HepG2 (cell line): ENCODE measurements around the gene CBX2. TPM values are rescaled to one million over a fixed set of nuclear protein-coding genes. Genes with fewer than 3 reads are reported as not detected.

Source experiments
- ATAC-seq: fragments of 200-7000 bp; cut with Tn5 transposase; 3 replicates; pipeline ENCODE4 v1.9.1; 2020; ENCODE audit warnings: mild to moderate bottlenecking, moderate library complexity
- BruUV-seq: library from RNA; stranded (reverse); fragments of 400-500 nt; replicated peaks from 2 replicates; lab custom pipeline; 2021; lab: Mats Ljungman, UMichigan
- CTCF ChIA-PET: fragments of 300-600 bp; formaldehyde crosslinking; extraction: SDS; loops from one replicate; lab custom pipeline; 2021; ENCODE audit warnings: low total read pairs, inconsistent platforms, low intra/inter-chr PET ratio; lab: Yijun Ruan, JAX
- POLR2A ChIA-PET: fragments of 350-600 bp; sonication (Branson Sonifier 250); formaldehyde crosslinking; loops from one replicate; lab custom pipeline; 2020; ENCODE audit warnings: antibody characterized with exemption, inconsistent platforms; lab: Yijun Ruan, JAX
- DNase-seq: peaks from one replicate; pipeline ENCODE4 v3.0.0-alpha.2; 2015; ENCODE audit warnings: low spot score
- FAIRE-seq: peaks from 3 replicates; lab custom pipeline; 2011; peaks lifted over from hg19 to GRCh38; lab: Jason Lieb, UNC
- H2AFZ ChIP-seq: one replicate; pipeline ENCODE4 v1.6.1; 2011; ENCODE audit warnings: low read length, inconsistent platforms
- H3K27ac ChIP-seq: fragments of 300-600 bp; 3 replicates; pipeline ENCODE4 v1.8.0; 2011; ENCODE audit warnings: mixed run types, mild to moderate bottlenecking, mixed read lengths, low read length, inconsistent platforms; ENCODE audit not compliant: insufficient read depth; ENCODE audit errors: extremely low read length
- H3K27me3 ChIP-seq, 2 experiments: fragments of 200-600 bp in 1 of 2; 2 replicates in 1 of 2; 3 replicates in 1 of 2; pipeline versions ENCODE4 v1.6.0 to v1.8.0; 2011; ENCODE audit warnings: low read length in 2 of 2, mild to moderate bottlenecking in 2 of 2, moderate library complexity in 2 of 2, inconsistent platforms in 1 of 2; ENCODE audit not compliant: insufficient read depth in 2 of 2, control insufficient read depth in 1 of 2
- H3K36me3 ChIP-seq, 2 experiments: fragments of 200-600 bp in 1 of 2; replicated peaks in 1 of 2; 2 replicates in 1 of 2; 3 replicates in 1 of 2; pipeline versions ENCODE4 v1.5.1 to v1.8.0; 2011; ENCODE audit warnings: low read length in 2 of 2, inconsistent platforms in 1 of 2; ENCODE audit not compliant: insufficient read depth in 2 of 2, control insufficient read depth in 1 of 2
- H3K4me1 ChIP-seq: 2 replicates; pipeline ENCODE4 v1.5.1; 2012; ENCODE audit warnings: low read length, inconsistent platforms; ENCODE audit not compliant: insufficient read depth
- H3K4me2 ChIP-seq: 2 replicates; pipeline ENCODE4 v1.6.0; 2011; ENCODE audit warnings: low read depth, low read length, inconsistent platforms
- H3K4me3 ChIP-seq, 3 experiments: fragments of 200-600 bp in 1 of 3; sonication (generic), shearing (Covaris generic) in 1 of 3; replicated peaks in 1 of 3; 2 replicates each; pipeline ENCODE4 v1.5.1; 2011 to 2016; ENCODE audit warnings: low read length in 3 of 3, inconsistent platforms in 2 of 3, low read depth in 2 of 3, mild to moderate bottlenecking in 2 of 3, control low read depth in 1 of 3, mixed read lengths in 1 of 3; ENCODE audit not compliant: insufficient read depth in 1 of 3
- H3K79me2 ChIP-seq: one replicate; pipeline ENCODE4 v1.6.1; 2011; ENCODE audit warnings: low read length, inconsistent platforms; ENCODE audit not compliant: insufficient read depth
- H3K9ac ChIP-seq: 2 replicates; pipeline ENCODE4 v1.6.0; 2011; ENCODE audit warnings: mild to moderate bottlenecking, low read depth, low read length, inconsistent platforms; ENCODE audit not compliant: insufficient read depth
- H3K9me3 ChIP-seq: 2 replicates; pipeline ENCODE4 v1.5.1; 2012; ENCODE audit warnings: mild to moderate bottlenecking, low read length
- H4K20me1 ChIP-seq: 2 replicates; pipeline ENCODE4 v1.6.0; 2011; ENCODE audit warnings: inconsistent platforms, mild to moderate bottlenecking, low read length, moderate library complexity; ENCODE audit not compliant: insufficient read depth
- ARNT ChIP-seq: fragments of 450-650 bp; IDR thresholded peaks from 2 replicates; pipeline ENCODE4 v1.6.1; 2017
- HDAC1 ChIP-seq: sonication (generic); formaldehyde crosslinking; IDR thresholded peaks from 2 replicates; pipeline ENCODE4 v1.5.1; 2020; ENCODE audit warnings: mild to moderate bottlenecking, missing genetic modification reagents
- HDAC2 ChIP-seq: sonication (generic); formaldehyde crosslinking; IDR thresholded peaks from 2 replicates; pipeline ENCODE4 v1.4.0; 2020; ENCODE audit warnings: missing genetic modification reagents
- MAX ChIP-seq: IDR thresholded peaks from 2 replicates; pipeline ENCODE4 v1.6.1; 2012; ENCODE audit warnings: inconsistent platforms
- NFYC ChIP-seq: IDR thresholded peaks from 2 replicates; pipeline ENCODE4 v1.6.1; 2016; ENCODE audit warnings: missing genetic modification reagents, missing compliant biosample characterization
- PAF1 ChIP-seq: IDR thresholded peaks from 2 replicates; pipeline ENCODE4 v1.6.1; 2016; ENCODE audit warnings: missing genetic modification reagents, missing compliant biosample characterization
- PITX1 ChIP-seq: sonication (generic); formaldehyde crosslinking; IDR thresholded peaks from 2 replicates; pipeline ENCODE4 v1.5.1; 2020; ENCODE audit warnings: mild to moderate bottlenecking, missing genetic modification reagents
- PRMT3 ChIP-seq: sonication (generic); formaldehyde crosslinking; IDR thresholded peaks from 2 replicates; pipeline ENCODE4 v1.8.1; 2022; ENCODE audit warnings: low read depth, mild to moderate bottlenecking, moderate library complexity, missing genetic modification reagents, borderline replicate concordance
- RFX5 ChIP-seq: IDR thresholded peaks from 2 replicates; pipeline ENCODE4 v1.6.1; 2011; ENCODE audit warnings: low read depth, low read length, improper control_type of control experiment
- SCMH1 ChIP-seq: sonication (generic); formaldehyde crosslinking; IDR thresholded peaks from 2 replicates; pipeline ENCODE4 v1.9.0; 2021; ENCODE audit warnings: missing genetic modification reagents, mild to moderate bottlenecking, borderline replicate concordance
- SNAPC2 ChIP-seq: sonication (generic); formaldehyde crosslinking; IDR thresholded peaks from 2 replicates; pipeline ENCODE4 v1.8.1; 2022; ENCODE audit warnings: mild to moderate bottlenecking, missing genetic modification reagents
- THYN1 ChIP-seq: sonication (generic); formaldehyde crosslinking; IDR thresholded peaks from 2 replicates; pipeline ENCODE4 v1.8.1; 2023; ENCODE audit warnings: low read depth, mild to moderate bottlenecking, moderate library complexity, missing genetic modification reagents, borderline replicate concordance
- ZC3H13 ChIP-seq: sonication (generic); formaldehyde crosslinking; IDR thresholded peaks from 2 replicates; pipeline ENCODE4 v1.8.1; 2023; ENCODE audit warnings: mild to moderate bottlenecking, missing genetic modification reagents, moderate library complexity
- ZFP62 ChIP-seq: sonication (generic); formaldehyde crosslinking; IDR thresholded peaks from 2 replicates; pipeline ENCODE4 v1.4.0; 2020; ENCODE audit warnings: missing genetic modification reagents
- ZNF263 ChIP-seq: sonication (generic); formaldehyde crosslinking; IDR thresholded peaks from 2 replicates; pipeline ENCODE4 v1.4.0; 2020; ENCODE audit warnings: missing genetic modification reagents
- ZNF430 ChIP-seq: sonication (generic); formaldehyde crosslinking; IDR thresholded peaks from 2 replicates; pipeline ENCODE4 v1.9.0; 2021; ENCODE audit warnings: mild to moderate bottlenecking, missing genetic modification reagents
- ZNF615 ChIP-seq: sonication (generic); formaldehyde crosslinking; IDR thresholded peaks from 2 replicates; pipeline ENCODE4 v1.5.0; 2020; ENCODE audit warnings: mild to moderate bottlenecking, missing genetic modification reagents, borderline replicate concordance
- ZNF709 ChIP-seq: sonication (generic); formaldehyde crosslinking; IDR thresholded peaks from 2 replicates; pipeline ENCODE4 v1.5.0; 2020; ENCODE audit warnings: mild to moderate bottlenecking, missing genetic modification reagents
- ZSCAN9 ChIP-seq: IDR thresholded peaks from 2 replicates; pipeline ENCODE4 v1.6.1; 2016; ENCODE audit warnings: borderline replicate concordance
- ZXDC ChIP-seq: sonication (generic); formaldehyde crosslinking; IDR thresholded peaks from 2 replicates; pipeline ENCODE4 v1.5.0; 2020; ENCODE audit warnings: mild to moderate bottlenecking, missing genetic modification reagents
- WGBS: methylation state at CpG from one replicate; pipeline ENCODE4 v1.1.6; 2017; ENCODE audit warnings: low lambda C conversion rate; 5-methylcytosine and 5-hydroxymethylcytosine counted together
- in situ Hi-C: cut with HindIII; loops from 2 replicates; pipeline ENCODE4 v1.10.0; 2017; ENCODE audit warnings: low pct_unique_long_range_greater_than_20kb; ENCODE audit not compliant: extremely low pct_ligation_motif_present
- intact Hi-C: fragments of 100-400 bp; cut with micrococcal nuclease; formaldehyde crosslinking; loops from one replicate; pipeline ENCODE4 v1.10.0; 2022; ENCODE audit not compliant: unreplicated experiment
- polyA plus RNA-seq, 8 experiments: library from polyadenylated mRNA; depleted of rRNA in 3 of 8; stranded (reverse) in 7 of 8; unstranded in 1 of 8; fragments of >200 nt; fragmentation: Illumina TruSeq in 4 of 8; extraction: Trizol in 4 of 8; gene quantifications; 2 replicates each; pipeline versions ENCODE4 v1.2.1 to v1.2.3, GENCODE V29; 2011 to 2016; ENCODE audit warnings: low read depth in 4 of 8, missing spikeins in 1 of 8, mixed read lengths in 1 of 8; ENCODE audit not compliant: insufficient read depth in 1 of 8
- total RNA-seq, 5 experiments: library from RNA; depleted of rRNA; stranded (reverse); fragments of >200 nt; fragmentation: Illumina TruSeq; extraction: Trizol; gene quantifications; 2 replicates each; pipeline ENCODE4 v1.2.3, GENCODE V29; 2016; ENCODE audit warnings: low read depth in 1 of 5

Gene CBX2
- total and polyA plus RNA-seq, 2 of the 13 experiments (the other 11 are each of a cell fraction or from before 2014, with no cell fraction given), result 14.5 to 31.1 TPM

GRCh38 chr17:79737922-79738578 is 39.9 kb upstream of the CBX2 start (continued):
- TF ChIP-seq PRMT3 (CRISPR knock-in tag) (no peak), ARNT (no peak), PAF1 (no peak), ZNF615 (no peak), HDAC1 (CRISPR knock-in tag) (no peak), NFYC (CRISPR knock-in tag) (no peak), ZNF709 (CRISPR knock-in tag) (0 out of 2 replicates have a peak, but pooled peaks have one; percentile 7), ZC3H13 (CRISPR knock-in tag) (0 out of 2 replicates have a peak, but pooled peaks have one; percentile 21), THYN1 (CRISPR knock-in tag) (no peak), SNAPC2 (CRISPR knock-in tag) (no peak), PITX1 (CRISPR knock-in tag) (0 out of 2 replicates have a peak, but pooled peaks have one; percentile 11), ZFP62 (CRISPR knock-in tag) (no peak), ZNF430 (CRISPR knock-in tag) (no peak), HDAC2 (CRISPR knock-in tag) (peak; percentile 37; the same call in 1 of the 2 replicates), SCMH1 (CRISPR knock-in tag) (no peak)
- TF ChIP-seq, all 625 proteins: peak for 50

GRCh38 chr17:79738643-79739042 is 39.3 kb upstream of the CBX2 start:
- H3K4me3 ChIP-seq, result peak overlapping the region in 2 of 3 experiments; percentile 7 to 63; a peak in 2 of 6 replicates
- no peaks in the 10 kb centered on the region for H3K36me3 ChIP-seq
- ChIA-PET CTCF (no interaction called here), POLR2A (interaction anchor here (0.9 to 1.9 kb wide), 3 partner anchors 16 to 253 kb away, joined by 3 to 7 read pairs (median 5); no protein-coding TSS in a partner anchor)
- no peak overlapping the region for H2AFZ ChIP-seq
- peaks cover 62% of the 10 kb centered on the region for H3K4me1 ChIP-seq
- no peak for ATAC-seq
- no peak overlapping the region; the same call in 1 of the 2 replicates for H3K9ac ChIP-seq
- in situ Hi-C loops, result no loop called here
- no peaks in the 10 kb centered on the region for H4K20me1 ChIP-seq
- no peak for FAIRE-seq
- no peaks in the 10 kb centered on the region for H3K79me2 ChIP-seq
- H3K27ac ChIP-seq, result no peak overlapping the region
- DNase-seq, result no peak
- intact Hi-C loops, result no loop called here
- H3K27me3 ChIP-seq, result peaks cover 4 to 7% of the 10 kb centered on the region in 2 experiments; a peak in 3 of 5 replicates
- H3K4me2 ChIP-seq, result peak overlapping the region; percentile 71
- no peaks in the 10 kb centered on the region for H3K9me3 ChIP-seq
- 19% methylated on average over 12 of the region's 14 CpGs for WGBS
- no TSS peak for BruUV-seq
- TF ChIP-seq RFX5, result no peak
- TF ChIP-seq MAX, result 0 out of 2 replicates have a peak, but pooled peaks have one; percentile 15
- TF ChIP-seq ZXDC (CRISPR knock-in tag), result no peak
- 0 out of 2 replicates have a peak, but pooled peaks have one; percentile 6 for TF ChIP-seq ZSCAN9 (CRISPR knock-in tag)
- TF ChIP-seq ZNF263, result peak; percentile 93
